GM10266 (cell line): ENCODE measurements around the gene EPB41L2.

ENCODE experiments used
- DNase-seq: peaks from one replicate; pipeline ENCODE4 v3.0.0; 2012; ENCODE audit errors: extremely low spot score
- CTCF ChIP-seq: IDR thresholded peaks from 2 replicates; pipeline ENCODE4 v1.5.1; 2012; ENCODE audit warnings: mild to moderate bottlenecking, low read depth; ENCODE audit not compliant: control insufficient read depth, insufficient read depth; ENCODE audit errors: missing control alignments

Gene EPB41L2

GRCh38 chr6:131061751-131062119 lies 1.3 kb downstream of the EPB41L2 start:
- TF ChIP-seq CTCF: no peak
- no peak for DNase-seq

GRCh38 chr6:131061041-131061750 lies 1.8 kb downstream of the EPB41L2 start:
- TF ChIP-seq CTCF: no peak
- no peak for DNase-seq

- DNase-seq: no peak
These were observed 2.7 kb downstream of the EPB41L2 start for GRCh38 chr6:131060311-131060710.

GRCh38 chr6:131059486-131059885 lies 3.6 kb downstream of the EPB41L2 start:
- no peak for TF ChIP-seq CTCF
- DNase-seq: no peak

More at GRCh38 chr6:131060311-131060710, 2.7 kb downstream of the EPB41L2 start:
- no peak for TF ChIP-seq CTCF

GRCh38 chr6:131058236-131058635 lies 4.8 kb downstream of the EPB41L2 start:
- DNase-seq: no peak
- TF ChIP-seq CTCF: no peak

- TF ChIP-seq CTCF: no peak
- no peak for DNase-seq
These were observed 8.4 kb downstream of the EPB41L2 start for GRCh38 chr6:131054392-131055250.
